ENCODE results near the gene KCNC4. TPM values are rescaled to one million over a fixed set of nuclear protein-coding genes. Genes with fewer than 3 reads are reported as not detected.

Gene KCNC4
- total RNA-seq, 2 experiments from 2014 or later = 4.8 to 9.6 TPM

DNA sequence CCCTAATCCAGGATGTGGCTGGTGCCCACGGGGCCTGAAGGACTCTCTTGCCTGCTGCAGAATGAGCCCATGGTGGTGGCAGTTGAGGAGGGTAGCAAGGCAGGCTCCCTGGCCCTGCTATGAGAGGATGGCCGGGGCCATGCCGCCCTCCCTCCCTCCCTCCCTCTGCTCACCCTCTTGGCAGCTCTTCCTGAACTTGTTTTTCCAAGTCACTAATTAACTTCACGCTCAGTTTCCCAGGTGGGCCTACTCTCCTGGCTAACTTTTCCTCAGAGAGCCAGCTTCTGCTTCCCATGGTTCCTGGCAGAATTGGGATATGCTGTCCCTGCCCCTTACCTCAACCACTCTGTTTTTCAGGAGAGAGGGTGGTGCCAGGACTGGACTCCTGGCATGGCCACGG is 10.2 kb downstream of the KCNC4 start:
- peaks cover 14% of the 10 kb centered on the region for H3K4me1 Mint-ChIP-seq
- H3K27ac Mint-ChIP-seq = no peak overlapping the region
- CTCF ChIA-PET = interaction anchor here (1.2 to 2.1 kb wide), 2 partner anchors 12 to 71 kb away, joined by 3 to 19 read pairs; no protein-coding TSS in a partner anchor
- H3K4me3 Mint-ChIP-seq = no peak overlapping the region
- H3K9me3 Mint-ChIP-seq (ENCODE audit: low read depth) = no peaks in the 10 kb centered on the region
- DNase-seq (no peak), ATAC-seq (no peak)
- no peaks in the 10 kb centered on the region for H3K36me3 Mint-ChIP-seq
- no peaks in the 10 kb centered on the region for H3K27me3 Mint-ChIP-seq

DNA sequence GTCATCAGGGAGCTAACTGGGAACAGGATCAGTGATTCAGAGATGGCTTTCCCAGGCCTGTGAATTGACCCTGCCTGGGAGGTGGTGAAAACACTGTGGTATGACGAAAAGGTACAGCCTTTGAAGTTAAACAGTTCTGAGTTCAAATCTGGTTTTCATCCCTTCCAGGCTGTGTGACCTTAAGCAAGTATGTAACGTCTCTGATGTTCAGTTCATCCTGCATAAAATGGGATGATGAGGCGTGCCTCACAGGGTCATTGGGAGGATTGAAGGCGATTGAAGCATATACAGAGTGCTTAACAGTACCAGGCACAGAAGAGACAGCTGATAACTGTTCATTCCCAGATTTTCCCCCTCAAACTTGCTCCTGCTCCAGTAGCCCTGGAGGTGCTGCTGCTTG is 11.0 kb downstream of the KCNC4 start:
- no peak overlapping the region for H3K4me3 Mint-ChIP-seq
- H3K9me3 Mint-ChIP-seq (ENCODE audit: low read depth) = no peaks in the 10 kb centered on the region
- H3K4me1 Mint-ChIP-seq = peaks cover 10% of the 10 kb centered on the region
- no peaks in the 10 kb centered on the region for H3K36me3 Mint-ChIP-seq
- no peak overlapping the region for H3K27ac Mint-ChIP-seq
- no peaks in the 10 kb centered on the region for H3K27me3 Mint-ChIP-seq
- CTCF ChIA-PET = interaction anchor here (0.7 kb wide), 1 partner anchor 17 kb away, joined by 4 read pairs; no protein-coding TSS in a partner anchor
- ATAC-seq (no peak), DNase-seq (no peak)

DNA sequence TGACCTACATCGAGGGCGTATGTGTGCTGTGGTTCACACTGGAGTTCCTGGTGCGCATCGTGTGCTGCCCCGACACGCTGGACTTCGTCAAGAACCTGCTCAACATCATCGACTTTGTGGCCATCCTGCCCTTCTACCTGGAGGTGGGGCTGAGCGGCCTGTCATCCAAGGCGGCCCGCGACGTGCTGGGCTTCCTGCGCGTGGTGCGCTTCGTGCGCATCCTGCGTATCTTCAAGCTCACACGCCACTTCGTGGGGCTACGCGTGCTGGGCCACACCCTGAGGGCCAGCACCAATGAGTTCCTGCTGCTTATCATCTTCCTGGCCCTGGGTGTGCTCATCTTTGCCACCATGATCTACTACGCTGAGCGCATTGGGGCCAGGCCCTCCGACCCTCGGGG is 13.0 kb downstream of the KCNC4 start:
- H3K4me3 Mint-ChIP-seq = no peak overlapping the region
- no peaks in the 10 kb centered on the region for H3K4me1 Mint-ChIP-seq
- ATAC-seq (no peak), DNase-seq (no peak)
- CTCF ChIA-PET = no interaction called here
- no peak overlapping the region for H3K27ac Mint-ChIP-seq
- H3K36me3 Mint-ChIP-seq = no peaks in the 10 kb centered on the region
- no peaks in the 10 kb centered on the region for H3K27me3 Mint-ChIP-seq
- H3K9me3 Mint-ChIP-seq (ENCODE audit: low read depth) = no peaks in the 10 kb centered on the region

DNA sequence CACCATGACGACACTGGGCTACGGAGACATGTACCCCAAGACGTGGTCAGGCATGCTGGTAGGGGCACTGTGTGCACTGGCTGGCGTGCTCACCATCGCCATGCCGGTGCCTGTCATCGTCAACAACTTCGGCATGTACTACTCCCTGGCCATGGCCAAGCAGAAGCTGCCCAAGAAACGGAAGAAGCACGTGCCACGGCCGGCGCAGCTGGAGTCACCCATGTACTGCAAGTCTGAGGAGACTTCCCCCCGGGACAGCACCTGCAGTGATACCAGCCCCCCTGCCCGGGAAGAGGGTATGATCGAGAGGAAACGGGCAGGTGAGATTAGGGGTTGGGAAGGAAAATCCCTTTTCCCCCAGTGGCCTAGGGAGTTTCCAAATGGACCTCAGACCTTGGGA is 13.5 kb downstream of the KCNC4 start:
- no peaks in the 10 kb centered on the region for H3K36me3 Mint-ChIP-seq
- DNase-seq = no peak
- no peaks in the 10 kb centered on the region for H3K9me3 Mint-ChIP-seq (ENCODE audit: low read depth)
- no peaks in the 10 kb centered on the region for H3K27me3 Mint-ChIP-seq
- no peak overlapping the region for H3K27ac Mint-ChIP-seq
- H3K4me3 Mint-ChIP-seq = no peak overlapping the region
- H3K4me1 Mint-ChIP-seq = no peaks in the 10 kb centered on the region
- CTCF ChIA-PET = interaction anchor here (1.0 to 1.7 kb wide), 2 partner anchors 89 to 273 kb away, joined by 3 to 4 read pairs; no protein-coding TSS in a partner anchor
- ATAC-seq = no peak

DNA sequence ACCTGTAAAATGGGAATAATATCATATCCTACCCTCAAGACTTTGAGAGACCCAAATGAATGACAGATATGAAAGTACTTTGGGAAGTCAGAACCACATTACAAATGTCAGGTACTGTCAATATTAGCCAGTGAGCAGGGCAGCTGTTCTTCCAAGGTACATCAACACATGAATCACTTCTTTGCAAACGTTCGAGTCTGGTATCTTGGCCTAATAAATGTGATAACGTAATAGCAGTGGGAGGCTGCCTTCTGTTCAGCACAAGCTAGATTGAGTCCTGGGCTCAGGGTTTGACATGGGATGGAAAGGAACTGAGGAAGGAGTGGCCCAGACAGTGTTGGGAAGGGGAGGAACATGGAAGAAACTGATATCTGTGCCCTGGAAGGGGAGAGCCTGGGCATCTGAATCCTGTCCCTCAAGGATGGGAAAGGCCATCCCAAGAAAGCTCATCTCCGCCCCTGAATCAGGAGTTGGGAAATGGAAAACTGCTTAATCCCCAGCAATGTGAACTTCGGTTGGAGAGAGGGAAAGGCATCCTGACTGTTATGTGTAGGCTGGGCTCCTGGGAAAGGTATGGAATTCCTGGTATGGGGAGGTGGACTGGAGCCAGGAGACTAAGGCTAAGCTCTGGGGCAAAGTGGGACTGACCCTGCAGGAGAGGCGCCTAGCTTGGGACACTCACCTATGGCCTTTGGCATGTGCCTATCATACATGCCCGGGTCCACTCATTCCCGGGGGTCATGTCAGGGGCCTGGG is 14.3 kb downstream of the KCNC4 start:
- ATAC-seq = no peak

DNA sequence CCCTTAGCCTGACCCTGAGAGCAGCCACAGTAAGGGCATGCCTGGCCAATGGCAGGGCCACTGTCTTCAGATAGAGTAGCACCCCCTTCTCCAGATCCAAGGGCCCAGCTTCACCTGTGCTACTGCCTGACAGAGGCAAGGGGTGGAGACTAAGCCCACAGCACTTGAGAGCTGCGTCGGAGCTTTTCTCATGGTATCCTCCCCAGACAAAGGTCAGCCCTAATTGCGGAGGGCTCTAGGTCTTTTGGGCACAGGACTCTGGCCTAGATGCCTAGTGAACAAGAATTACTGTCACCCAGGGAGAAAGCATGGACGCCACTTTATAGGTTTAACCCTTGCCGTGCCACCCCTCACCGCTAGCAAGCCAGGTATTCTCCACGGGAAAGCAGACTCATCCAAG is 15.1 kb downstream of the KCNC4 start:
- Mint-ChIP-seq H3K4me3 (no peak overlapping the region), H3K9me3 (ENCODE audit: low read depth) (no peaks in the 10 kb centered on the region), H3K36me3 (no peaks in the 10 kb centered on the region), H3K27ac (no peak overlapping the region), H3K27me3 (no peaks in the 10 kb centered on the region), H3K4me1 (no peaks in the 10 kb centered on the region)
- no peak for DNase-seq
- CTCF ChIA-PET = interaction anchor here (1.7 kb wide), 1 partner anchor 88 kb away, joined by 4 read pairs; no protein-coding TSS in a partner anchor
- no peak for ATAC-seq

More for the DNA sequence above, 14.3 kb downstream of the KCNC4 start:
- no peaks in the 10 kb centered on the region for H3K36me3 Mint-ChIP-seq
- no peak overlapping the region for H3K27ac Mint-ChIP-seq
- no peaks in the 10 kb centered on the region for H3K27me3 Mint-ChIP-seq
- CTCF ChIA-PET = interaction anchor here (1.0 to 1.7 kb wide), 2 partner anchors 88 to 272 kb away, joined by 3 to 4 read pairs; no protein-coding TSS in a partner anchor
- H3K9me3 Mint-ChIP-seq (ENCODE audit: low read depth) = no peaks in the 10 kb centered on the region
- DNase-seq = no peak
- H3K4me1 Mint-ChIP-seq = no peaks in the 10 kb centered on the region
- no peak overlapping the region for H3K4me3 Mint-ChIP-seq

DNA sequence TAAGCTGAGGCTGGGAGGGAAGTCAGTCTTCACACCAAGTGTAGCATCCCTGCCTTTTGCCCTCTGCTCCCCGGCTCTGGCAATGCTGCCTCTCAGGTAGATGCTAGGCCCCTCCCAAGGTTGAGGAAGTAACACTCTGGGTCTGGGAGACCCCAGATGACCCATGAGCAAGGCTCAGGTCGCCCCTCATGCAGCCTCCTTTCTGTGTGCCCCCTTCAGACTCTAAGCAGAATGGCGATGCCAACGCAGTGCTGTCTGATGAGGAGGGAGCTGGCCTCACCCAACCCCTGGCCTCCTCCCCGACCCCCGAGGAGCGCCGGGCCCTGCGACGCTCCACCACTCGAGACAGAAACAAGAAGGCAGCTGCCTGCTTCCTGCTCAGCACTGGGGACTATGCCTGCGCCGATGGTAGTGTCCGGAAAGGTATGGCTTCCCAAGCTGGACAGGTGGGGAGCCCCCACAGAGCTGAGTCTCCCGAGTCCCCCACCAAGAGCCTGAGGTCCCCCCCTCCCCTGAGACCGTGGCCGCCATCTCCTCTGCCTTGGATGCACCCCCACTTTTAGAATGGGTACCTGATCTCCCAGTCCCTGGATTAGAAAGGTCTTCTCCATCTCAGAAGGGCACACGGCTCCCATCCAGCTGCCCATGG is 15.8 kb downstream of the KCNC4 start:
- Mint-ChIP-seq H3K4me3 (no peak overlapping the region), H3K27me3 (no peaks in the 10 kb centered on the region), H3K4me1 (no peaks in the 10 kb centered on the region), H3K36me3 (no peaks in the 10 kb centered on the region), H3K27ac (no peak overlapping the region), H3K9me3 (ENCODE audit: low read depth) (no peaks in the 10 kb centered on the region)
- ATAC-seq = no peak
- no peak for DNase-seq
- CTCF ChIA-PET = no interaction called here

DNA sequence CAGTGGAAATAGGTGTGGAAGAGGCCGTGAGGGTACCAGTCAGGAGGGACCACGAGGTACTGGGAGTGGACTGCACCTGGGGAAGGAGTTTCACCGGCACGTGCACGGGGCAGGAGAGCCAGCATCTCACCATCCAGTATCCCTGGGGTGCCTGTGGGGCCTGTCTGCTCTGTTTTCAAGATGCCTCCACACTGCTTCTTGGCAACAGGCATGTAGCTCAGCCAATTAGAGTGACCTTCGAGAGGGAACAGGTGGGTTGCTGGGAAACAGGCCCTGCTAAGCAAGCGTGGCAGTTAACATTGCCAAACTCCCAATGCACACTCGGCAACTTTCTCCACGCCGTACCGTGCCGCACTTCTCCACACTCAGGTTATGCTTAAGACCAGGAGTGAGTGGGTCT is 17.7 kb downstream of the KCNC4 start:
- no peak overlapping the region for H3K27ac Mint-ChIP-seq
- ATAC-seq (no peak), DNase-seq (no peak)
- CTCF ChIA-PET = interaction anchor here (0.7 kb wide), 1 partner anchor 233 kb away, joined by 3 read pairs; no protein-coding TSS in a partner anchor
- H3K9me3 Mint-ChIP-seq (ENCODE audit: low read depth) = no peaks in the 10 kb centered on the region
- H3K27me3 Mint-ChIP-seq = no peaks in the 10 kb centered on the region
- no peak overlapping the region for H3K4me3 Mint-ChIP-seq
- no peaks in the 10 kb centered on the region for H3K4me1 Mint-ChIP-seq
- no peaks in the 10 kb centered on the region for H3K36me3 Mint-ChIP-seq

DNA sequence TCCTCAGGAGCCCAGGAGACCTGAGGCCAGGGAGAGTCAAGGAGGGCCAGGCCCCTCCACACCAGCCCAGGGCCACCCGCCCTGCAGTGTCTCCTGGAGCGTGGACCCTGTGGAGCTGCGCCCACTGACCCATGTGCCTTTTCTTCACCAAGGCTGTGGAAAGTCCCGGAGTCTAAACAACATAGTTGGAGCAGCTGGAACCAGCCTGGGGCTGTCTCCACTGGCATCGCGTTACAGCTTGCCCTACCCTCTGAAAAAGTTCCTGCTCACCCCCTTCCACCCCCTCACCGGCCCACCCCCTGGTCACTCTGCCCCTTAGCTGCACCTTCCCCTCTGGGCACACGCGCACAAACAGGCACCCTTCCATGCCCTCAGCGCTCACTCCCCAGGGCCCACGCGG is 18.3 kb downstream of the KCNC4 start:
- no peak for ATAC-seq
- H3K4me1 Mint-ChIP-seq = no peaks in the 10 kb centered on the region
- H3K27ac Mint-ChIP-seq = no peak overlapping the region
- no peak overlapping the region for H3K4me3 Mint-ChIP-seq
- no peaks in the 10 kb centered on the region for H3K27me3 Mint-ChIP-seq
- no peak for DNase-seq
- H3K36me3 Mint-ChIP-seq = no peaks in the 10 kb centered on the region
- H3K9me3 Mint-ChIP-seq (ENCODE audit: low read depth) = no peaks in the 10 kb centered on the region
- CTCF ChIA-PET = interaction anchor here (0.7 kb wide), 1 partner anchor 232 kb away, joined by 3 read pairs; no protein-coding TSS in a partner anchor

DNA sequence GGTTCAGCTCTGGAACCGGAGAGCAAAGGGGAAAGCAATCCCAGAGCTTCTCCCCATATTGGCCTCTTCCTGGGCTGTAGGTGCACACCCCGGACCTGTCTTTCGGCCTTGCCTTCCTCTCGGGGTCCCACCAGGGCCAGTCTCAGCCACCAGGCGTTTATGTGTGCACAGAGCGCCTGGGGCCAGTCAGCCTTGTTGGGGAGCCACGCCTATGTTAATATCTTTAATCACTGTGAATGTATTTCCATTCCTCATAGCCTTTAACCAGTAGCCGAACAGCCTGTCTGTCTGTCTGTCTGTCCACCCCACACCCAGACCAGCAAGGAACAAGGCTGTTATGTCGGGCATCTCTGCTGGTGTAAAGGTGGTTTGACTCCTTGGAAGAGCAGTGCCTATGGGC is 18.8 kb downstream of the KCNC4 start:
- ATAC-seq = no peak
- Mint-ChIP-seq H3K9me3 (ENCODE audit: low read depth) (no peaks in the 10 kb centered on the region), H3K36me3 (no peaks in the 10 kb centered on the region), H3K4me1 (no peaks in the 10 kb centered on the region), H3K4me3 (no peak overlapping the region), H3K27me3 (no peaks in the 10 kb centered on the region), H3K27ac (no peak overlapping the region)
- CTCF ChIA-PET = no interaction called here
- DNase-seq = no peak

DNA sequence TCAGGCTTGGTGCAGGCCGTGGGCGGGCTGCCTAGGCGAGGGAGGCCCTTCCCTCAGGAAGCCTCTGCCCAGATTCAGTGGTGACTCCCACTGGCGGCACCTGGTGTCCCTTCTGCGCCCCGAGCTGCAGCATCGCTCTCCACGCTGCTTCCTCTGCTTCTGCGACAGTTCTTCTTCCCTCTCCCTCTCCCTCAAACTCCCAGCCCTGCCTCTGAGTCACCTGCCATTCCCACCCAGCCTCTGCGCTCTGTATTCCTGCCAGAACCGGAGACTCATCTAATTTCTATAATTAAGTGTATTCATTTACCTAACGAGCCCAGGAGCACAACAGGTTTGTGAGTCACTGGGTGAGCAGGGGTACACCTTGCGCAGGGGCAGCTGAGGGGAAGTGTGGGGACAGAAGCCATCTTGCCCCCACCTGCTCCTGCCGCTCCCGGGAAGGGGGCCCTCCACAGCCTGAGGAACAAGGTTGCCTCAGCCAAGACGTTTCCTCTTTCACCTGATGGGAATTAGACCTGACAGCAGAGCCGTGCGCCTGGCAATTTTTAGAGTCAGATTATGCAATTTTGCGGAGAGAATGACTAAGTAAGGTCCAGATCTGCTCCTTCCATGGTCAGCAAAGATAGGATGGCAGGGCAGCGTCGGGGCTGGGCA is 19.4 kb downstream of the KCNC4 start:
- Mint-ChIP-seq H3K36me3 (no peaks in the 10 kb centered on the region), H3K27ac (no peak overlapping the region), H3K4me1 (no peaks in the 10 kb centered on the region), H3K27me3 (no peaks in the 10 kb centered on the region), H3K4me3 (no peak overlapping the region), H3K9me3 (ENCODE audit: low read depth) (no peaks in the 10 kb centered on the region)
- CTCF ChIA-PET = no interaction called here
- no peak for DNase-seq
- ATAC-seq = no peak

DNA sequence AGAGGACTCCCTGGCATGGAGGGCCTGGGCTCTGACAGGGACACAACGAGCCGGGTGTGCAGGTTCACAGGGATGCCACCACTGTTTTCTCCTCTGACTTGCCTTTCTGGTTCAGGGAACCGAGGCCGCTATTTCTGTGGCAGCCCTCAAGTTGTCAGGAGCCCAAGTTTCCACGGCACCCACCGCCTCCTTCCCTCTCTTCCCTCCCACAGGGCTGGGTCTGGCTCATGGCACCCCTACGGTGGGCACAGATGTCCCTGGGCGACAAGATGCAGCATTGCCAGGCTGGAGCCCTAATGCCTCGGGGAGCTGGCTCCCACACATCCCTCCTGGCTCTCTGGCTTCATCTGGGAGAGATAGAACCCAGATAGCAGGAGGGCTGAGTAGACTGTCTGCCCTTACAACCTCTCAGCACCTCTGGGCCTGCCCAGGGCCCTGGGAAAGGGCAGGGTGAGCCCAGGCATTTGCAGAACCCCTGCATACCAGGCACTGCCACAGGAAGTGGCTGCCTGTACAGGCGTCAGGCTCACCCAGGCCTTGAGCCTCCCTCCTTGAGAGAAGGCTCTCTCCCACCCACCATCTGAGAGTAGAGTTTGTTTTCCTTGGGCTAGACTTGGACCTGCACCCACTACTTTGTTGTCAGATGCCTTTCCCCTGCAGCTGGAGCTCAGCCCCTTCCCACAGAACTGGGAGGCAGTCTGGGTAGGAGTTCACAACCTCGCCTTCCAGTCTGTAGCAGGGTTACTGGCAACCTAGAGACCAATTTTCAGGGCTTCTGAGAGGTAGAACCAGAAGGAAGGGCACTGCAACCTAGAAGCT is 20.5 kb downstream of the KCNC4 start:
- Mint-ChIP-seq H3K4me1 (peaks cover 9% of the 10 kb centered on the region), H3K36me3 (no peaks in the 10 kb centered on the region), H3K27ac (no peak overlapping the region), H3K9me3 (ENCODE audit: low read depth) (no peaks in the 10 kb centered on the region), H3K27me3 (no peaks in the 10 kb centered on the region), H3K4me3 (no peak overlapping the region)
- DNase-seq (no peak), ATAC-seq (no peak)
- CTCF ChIA-PET = interaction anchor here (0.7 to 1.9 kb wide), 4 partner anchors 23 to 265 kb away, joined by 3 to 4 read pairs (median 3); no protein-coding TSS in a partner anchor

DNA sequence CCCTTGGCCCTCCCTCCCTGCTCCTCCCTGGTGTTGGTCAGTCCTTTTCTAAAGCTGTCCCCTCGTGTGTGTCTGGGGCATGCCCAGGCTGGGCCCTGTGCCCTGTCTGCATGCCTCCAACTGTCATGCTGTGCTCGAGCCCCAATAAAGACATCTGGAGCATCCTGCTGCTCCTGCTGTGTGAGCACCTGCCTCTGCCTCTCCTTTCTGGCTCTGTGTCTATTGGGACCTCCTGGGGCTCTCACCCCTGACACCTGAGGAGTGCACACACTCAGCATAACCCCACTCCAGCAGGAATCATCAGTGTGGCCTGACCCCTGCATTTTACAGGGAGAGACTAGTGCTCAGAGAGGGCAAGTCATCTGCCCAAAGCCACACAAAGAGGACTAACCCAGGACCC is 23.7 kb downstream of the KCNC4 start:
- no peaks in the 10 kb centered on the region for H3K27me3 Mint-ChIP-seq
- CTCF ChIA-PET = no interaction called here

More for the DNA sequence above, 23.7 kb downstream of the KCNC4 start:
- H3K36me3 Mint-ChIP-seq = no peaks in the 10 kb centered on the region
- no peak overlapping the region for H3K4me3 Mint-ChIP-seq
- no peak for DNase-seq
- peaks cover 20% of the 10 kb centered on the region for H3K4me1 Mint-ChIP-seq
- H3K9me3 Mint-ChIP-seq (ENCODE audit: low read depth) = no peaks in the 10 kb centered on the region
- no peak for ATAC-seq
- H3K27ac Mint-ChIP-seq = no peak overlapping the region

Measured in activated CD8-positive, alpha-beta memory T cell treated with anti-CD3 and anti-CD28 coated beads, Interleukin-2, amount 10 ng/mL, durations not matched to agents 7 days and 5 days (primary cell).